ENCODE results near the gene MYPN.

Gene MYPN

GRCh38 chr10:68081916-68082315 lies 27.4 kb upstream of the MYPN start:
- H3K4me1 ChIP-seq (ENCODE audit: control insufficient read depth, low read depth, low read length), result peaks cover 4% of the 10 kb centered on the region
- H3K9ac ChIP-seq (ENCODE audit: low read length), result no peak overlapping the region
- H3K4me3 ChIP-seq (ENCODE audit: low read length), result no peak overlapping the region
- no peaks in the 10 kb centered on the region for H3K9me3 ChIP-seq (ENCODE audit: control insufficient read depth, low read depth, low read length)
- no peaks in the 10 kb centered on the region for H3K27me3 ChIP-seq (ENCODE audit: control insufficient read depth, insufficient read depth, low read length)
- no peaks in the 10 kb centered on the region for H3K36me3 ChIP-seq (ENCODE audit: control insufficient read depth, low read depth, low read length)
- H3K27ac ChIP-seq (ENCODE audit: low read length), result no peak overlapping the region

DNA sequence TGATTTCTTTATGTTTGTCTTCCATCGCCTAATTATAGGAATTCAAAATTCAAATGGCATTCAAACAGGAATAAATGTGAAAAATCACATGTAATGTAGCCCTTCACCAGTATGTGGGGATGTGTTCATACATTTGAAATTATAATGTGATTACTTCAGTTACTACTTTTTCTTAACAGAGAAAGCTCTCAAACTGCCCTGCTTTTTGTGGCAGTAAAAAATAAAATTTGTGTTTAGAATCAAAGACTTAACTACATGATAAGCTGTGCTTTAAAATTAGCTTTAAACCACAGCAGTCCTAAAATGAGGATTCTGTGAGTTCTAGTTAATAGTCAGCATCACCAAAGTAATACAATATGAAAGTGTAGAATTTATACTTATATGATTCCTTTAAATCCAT lies 26.4 kb upstream of the MYPN start:
- H3K27ac ChIP-seq (ENCODE audit: low read length), result no peak overlapping the region
- H3K4me3 ChIP-seq (ENCODE audit: low read length), result no peak overlapping the region
- H3K27me3 ChIP-seq (ENCODE audit: control insufficient read depth, insufficient read depth, low read length), result no peaks in the 10 kb centered on the region
- peaks cover 12% of the 10 kb centered on the region for H3K4me1 ChIP-seq (ENCODE audit: control insufficient read depth, low read depth, low read length)
- H3K36me3 ChIP-seq (ENCODE audit: control insufficient read depth, low read depth, low read length), result no peaks in the 10 kb centered on the region
- no peak overlapping the region for H3K9ac ChIP-seq (ENCODE audit: low read length)
- no peaks in the 10 kb centered on the region for H3K9me3 ChIP-seq (ENCODE audit: control insufficient read depth, low read depth, low read length)

DNA sequence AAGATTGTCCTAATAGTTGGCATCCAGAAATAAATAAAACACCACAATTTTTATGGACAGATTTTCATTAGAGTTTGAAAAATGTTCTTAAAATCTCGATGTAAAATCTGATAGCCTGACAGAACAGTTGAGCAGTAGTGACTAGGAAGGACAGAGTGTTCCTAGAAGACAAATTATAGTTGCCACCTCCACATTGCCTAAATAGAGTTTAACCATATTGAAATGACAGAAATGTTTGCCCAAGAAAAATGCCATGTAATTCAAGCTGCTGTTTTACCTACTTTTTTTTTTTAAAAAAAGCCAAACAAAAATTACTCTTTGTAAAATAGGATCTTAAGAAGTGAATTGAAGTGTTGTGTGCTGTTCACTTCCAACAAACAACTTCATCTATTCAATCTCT lies 25.3 kb upstream of the MYPN start:
- Histone ChIP-seq H3K4me3 (ENCODE audit: low read length) (no peak overlapping the region), H3K27me3 (ENCODE audit: control insufficient read depth, insufficient read depth, low read length) (no peaks in the 10 kb centered on the region), H3K4me1 (ENCODE audit: control insufficient read depth, low read depth, low read length) (peaks cover 20% of the 10 kb centered on the region), H3K36me3 (ENCODE audit: control insufficient read depth, low read depth, low read length) (no peaks in the 10 kb centered on the region), H3K9ac (ENCODE audit: low read length) (no peak overlapping the region), H3K9me3 (ENCODE audit: control insufficient read depth, low read depth, low read length) (no peaks in the 10 kb centered on the region), H3K27ac (ENCODE audit: low read length) (no peak overlapping the region)

- H3K4me3 ChIP-seq (ENCODE audit: low read length), result no peak overlapping the region
- H3K27me3 ChIP-seq (ENCODE audit: control insufficient read depth, insufficient read depth, low read length), result no peaks in the 10 kb centered on the region
- H3K27ac ChIP-seq (ENCODE audit: low read length), result no peak overlapping the region
- H3K36me3 ChIP-seq (ENCODE audit: control insufficient read depth, low read depth, low read length), result no peaks in the 10 kb centered on the region
- no peak overlapping the region for H3K9ac ChIP-seq (ENCODE audit: low read length)
- H3K4me1 ChIP-seq (ENCODE audit: control insufficient read depth, low read depth, low read length), result peaks cover 20% of the 10 kb centered on the region
- no peaks in the 10 kb centered on the region for H3K9me3 ChIP-seq (ENCODE audit: control insufficient read depth, low read depth, low read length)
Observed at GRCh38 chr10:68084469-68084868, 24.8 kb upstream of the MYPN start.

DNA sequence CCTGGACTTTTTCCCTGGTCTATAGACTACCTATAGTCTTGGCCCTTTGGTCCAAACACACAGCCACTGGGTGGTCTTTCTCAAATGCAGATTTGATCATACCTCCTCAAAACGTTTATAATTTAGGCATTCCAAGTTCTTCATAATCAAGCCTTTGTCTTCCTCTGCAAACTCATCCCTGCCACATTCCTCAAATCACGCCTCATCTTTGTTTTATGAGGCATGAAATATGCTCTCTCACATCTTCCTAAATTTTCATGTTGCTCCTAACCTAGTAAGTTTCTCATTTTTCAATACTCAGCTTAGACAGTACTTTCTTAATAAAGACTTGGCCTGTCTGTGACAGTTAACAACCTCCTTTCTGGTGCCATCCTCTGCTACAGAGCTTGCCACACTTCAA lies 23.3 kb upstream of the MYPN start:
- Histone ChIP-seq H3K4me3 (ENCODE audit: low read length) (no peak overlapping the region), H3K27ac (ENCODE audit: low read length) (no peak overlapping the region), H3K9me3 (ENCODE audit: control insufficient read depth, low read depth, low read length) (no peaks in the 10 kb centered on the region), H3K27me3 (ENCODE audit: control insufficient read depth, insufficient read depth, low read length) (no peaks in the 10 kb centered on the region), H3K36me3 (ENCODE audit: control insufficient read depth, low read depth, low read length) (no peaks in the 10 kb centered on the region), H3K9ac (ENCODE audit: low read length) (no peak overlapping the region), H3K4me1 (ENCODE audit: control insufficient read depth, low read depth, low read length) (peaks cover 20% of the 10 kb centered on the region)

DNA sequence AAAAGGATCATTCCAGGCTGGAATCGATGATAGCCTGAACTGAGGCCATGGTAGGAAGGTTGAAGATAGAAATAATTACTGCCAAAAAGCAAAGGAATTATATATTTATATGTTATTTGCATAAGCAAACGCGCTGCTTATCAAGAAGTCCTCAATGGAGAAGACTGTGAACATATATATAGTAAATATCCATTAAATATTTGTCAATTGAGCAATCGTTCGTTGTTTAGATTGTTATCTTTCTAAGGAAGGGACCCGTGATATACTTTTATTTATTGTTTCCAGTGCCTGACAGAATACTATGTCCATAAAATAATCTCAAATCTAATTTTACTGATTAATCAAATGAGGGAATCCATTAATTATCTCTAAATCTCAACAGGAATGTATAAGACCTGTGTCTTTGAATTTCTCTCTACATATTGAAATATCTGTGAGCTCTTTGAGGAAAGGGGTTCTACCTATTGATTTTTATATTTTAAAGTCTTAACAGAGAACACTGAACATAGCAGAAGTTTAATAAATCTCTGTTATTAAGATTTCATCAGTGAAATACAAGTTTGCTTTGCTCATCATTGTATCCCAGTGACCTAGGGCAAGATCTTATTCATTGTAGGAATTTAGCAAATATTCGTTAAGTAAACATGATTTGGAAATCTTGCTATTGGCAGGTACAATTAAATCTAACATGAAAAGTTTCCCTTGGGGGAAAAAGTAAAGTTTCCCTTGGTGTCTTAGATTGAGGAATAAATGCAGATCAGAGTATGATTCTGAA lies 22.2 kb upstream of the MYPN start:
- no peaks in the 10 kb centered on the region for H3K9me3 ChIP-seq (ENCODE audit: control insufficient read depth, low read depth, low read length)
- no peak overlapping the region for H3K4me3 ChIP-seq (ENCODE audit: low read length)
- no peaks in the 10 kb centered on the region for H3K27me3 ChIP-seq (ENCODE audit: control insufficient read depth, insufficient read depth, low read length)
- H3K9ac ChIP-seq (ENCODE audit: low read length), result no peak overlapping the region
- H3K27ac ChIP-seq (ENCODE audit: low read length), result no peak overlapping the region
- H3K36me3 ChIP-seq (ENCODE audit: control insufficient read depth, low read depth, low read length), result no peaks in the 10 kb centered on the region
- H3K4me1 ChIP-seq (ENCODE audit: control insufficient read depth, low read depth, low read length), result peaks cover 16% of the 10 kb centered on the region

DNA sequence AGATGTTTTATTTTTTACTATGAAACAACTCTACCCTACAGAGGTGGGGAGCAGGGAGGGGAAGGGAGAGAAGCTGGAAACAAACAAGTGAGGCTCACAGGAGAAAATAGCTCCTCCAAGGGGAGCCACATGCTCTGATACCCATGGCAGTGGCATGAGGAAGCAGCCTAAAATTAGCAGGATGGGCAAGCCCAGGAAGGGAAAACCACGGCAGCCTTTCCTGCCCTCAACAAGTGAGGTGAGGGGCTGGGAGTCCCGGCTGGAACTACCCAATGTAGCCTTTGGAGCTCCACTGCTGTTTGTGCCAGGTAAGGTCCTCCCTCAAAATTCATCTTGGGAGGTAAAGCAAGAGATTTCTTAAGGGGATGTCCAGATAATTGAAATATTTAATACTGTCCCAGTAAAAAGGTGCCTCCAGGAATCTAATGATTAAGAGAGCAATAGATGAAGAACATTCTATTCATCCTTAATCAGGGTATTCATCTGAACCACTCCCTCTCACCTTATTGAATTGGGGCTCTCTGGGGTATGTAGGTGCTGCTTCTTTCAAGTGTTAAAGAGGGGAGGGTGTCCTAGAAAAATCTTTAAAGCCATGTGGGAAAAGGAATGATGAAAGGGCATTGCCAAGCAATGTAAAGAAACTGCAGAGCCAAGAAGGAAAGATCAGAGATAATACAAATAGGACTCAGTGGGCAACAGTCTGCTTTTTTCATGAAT lies 21.4 kb upstream of the MYPN start:
- Histone ChIP-seq H3K9me3 (ENCODE audit: control insufficient read depth, low read depth, low read length) (no peaks in the 10 kb centered on the region), H3K9ac (ENCODE audit: low read length) (no peak overlapping the region), H3K4me3 (ENCODE audit: low read length) (peak overlapping the region; percentile 13), H3K27me3 (ENCODE audit: control insufficient read depth, insufficient read depth, low read length) (no peaks in the 10 kb centered on the region), H3K4me1 (ENCODE audit: control insufficient read depth, low read depth, low read length) (peaks cover 16% of the 10 kb centered on the region), H3K27ac (ENCODE audit: low read length) (no peak overlapping the region), H3K36me3 (ENCODE audit: control insufficient read depth, low read depth, low read length) (no peaks in the 10 kb centered on the region)

DNA sequence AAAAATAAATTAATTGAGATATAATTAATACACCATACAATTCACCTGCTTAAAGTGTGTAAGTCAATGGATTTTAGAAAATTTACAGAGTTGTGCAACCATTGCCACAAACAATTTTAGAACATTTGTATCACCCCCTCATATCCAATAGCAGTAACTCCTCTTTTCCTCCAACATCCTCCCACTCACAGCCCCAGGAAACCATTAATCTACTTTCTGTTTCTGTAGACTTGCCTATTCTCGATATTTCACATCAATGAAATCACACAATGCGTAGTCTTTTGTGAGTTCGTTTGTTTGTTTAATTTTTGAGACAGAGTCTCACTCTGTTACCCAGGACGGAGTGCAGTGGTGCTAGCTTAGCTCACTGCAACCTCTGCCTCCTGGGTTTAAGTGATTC lies 20.5 kb upstream of the MYPN start:
- Histone ChIP-seq H3K9ac (ENCODE audit: low read length) (no peak overlapping the region), H3K27me3 (ENCODE audit: control insufficient read depth, insufficient read depth, low read length) (no peaks in the 10 kb centered on the region), H3K9me3 (ENCODE audit: control insufficient read depth, low read depth, low read length) (no peaks in the 10 kb centered on the region), H3K4me3 (ENCODE audit: low read length) (no peak overlapping the region), H3K36me3 (ENCODE audit: control insufficient read depth, low read depth, low read length) (no peaks in the 10 kb centered on the region), H3K27ac (ENCODE audit: low read length) (no peak overlapping the region), H3K4me1 (ENCODE audit: control insufficient read depth, low read depth, low read length) (peaks cover 16% of the 10 kb centered on the region)

DNA sequence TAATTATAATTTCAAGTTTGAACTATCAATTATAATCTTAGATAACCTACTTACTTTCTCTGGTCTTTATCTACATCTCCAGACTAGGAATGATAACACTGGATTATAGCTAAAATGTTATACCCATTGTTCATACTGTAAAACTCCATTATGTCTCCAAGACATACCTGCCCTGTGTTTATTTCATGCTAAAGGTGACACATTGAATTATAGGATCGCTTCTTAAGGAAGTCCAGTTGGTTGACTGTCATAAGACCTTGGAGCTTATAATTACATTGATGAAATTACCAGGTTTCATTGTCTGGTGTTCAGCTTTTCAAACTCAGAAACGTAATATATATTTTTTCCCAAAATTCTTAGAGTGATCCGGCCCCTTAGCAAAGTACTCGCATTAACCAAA lies 18.7 kb upstream of the MYPN start:
- no peak overlapping the region for H3K9ac ChIP-seq (ENCODE audit: low read length)
- no peak overlapping the region for H3K4me3 ChIP-seq (ENCODE audit: low read length)
- H3K9me3 ChIP-seq (ENCODE audit: control insufficient read depth, low read depth, low read length), result no peaks in the 10 kb centered on the region
- H3K27me3 ChIP-seq (ENCODE audit: control insufficient read depth, insufficient read depth, low read length), result no peaks in the 10 kb centered on the region
- no peaks in the 10 kb centered on the region for H3K36me3 ChIP-seq (ENCODE audit: control insufficient read depth, low read depth, low read length)
- H3K27ac ChIP-seq (ENCODE audit: low read length), result no peak overlapping the region
- peaks cover 16% of the 10 kb centered on the region for H3K4me1 ChIP-seq (ENCODE audit: control insufficient read depth, low read depth, low read length)

DNA sequence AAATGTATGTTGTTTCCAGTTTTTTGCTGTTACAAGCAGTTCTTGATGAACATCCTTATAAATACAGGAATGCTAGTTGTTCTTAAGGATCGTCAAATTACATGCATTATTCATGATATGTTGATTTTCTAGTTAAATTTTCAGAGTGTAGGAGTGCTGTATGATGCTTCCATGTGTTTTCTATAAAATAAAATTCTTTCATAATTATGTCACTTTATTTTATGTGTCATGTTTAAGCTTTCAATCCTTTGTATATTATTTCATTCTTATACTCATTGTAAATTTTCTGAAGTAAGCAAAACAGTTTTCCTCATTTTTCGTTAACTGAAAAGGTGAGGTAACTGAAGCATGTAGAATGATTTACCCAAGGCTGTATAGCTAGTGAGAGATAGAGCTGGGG lies 16.8 kb upstream of the MYPN start:
- H3K9ac ChIP-seq (ENCODE audit: low read length), result no peak overlapping the region
- H3K36me3 ChIP-seq (ENCODE audit: control insufficient read depth, low read depth, low read length), result no peaks in the 10 kb centered on the region
- H3K27me3 ChIP-seq (ENCODE audit: control insufficient read depth, insufficient read depth, low read length), result no peaks in the 10 kb centered on the region
- no peaks in the 10 kb centered on the region for H3K9me3 ChIP-seq (ENCODE audit: control insufficient read depth, low read depth, low read length)
- H3K4me3 ChIP-seq (ENCODE audit: low read length), result no peak overlapping the region
- H3K27ac ChIP-seq (ENCODE audit: low read length), result no peak overlapping the region
- peaks cover 18% of the 10 kb centered on the region for H3K4me1 ChIP-seq (ENCODE audit: control insufficient read depth, low read depth, low read length)

GRCh38 chr10:68095153-68095552 lies 14.1 kb upstream of the MYPN start:
- Histone ChIP-seq H3K4me3 (ENCODE audit: low read length) (no peak overlapping the region), H3K27ac (ENCODE audit: low read length) (no peak overlapping the region), H3K9ac (ENCODE audit: low read length) (no peak overlapping the region), H3K27me3 (ENCODE audit: control insufficient read depth, insufficient read depth, low read length) (no peaks in the 10 kb centered on the region), H3K4me1 (ENCODE audit: control insufficient read depth, low read depth, low read length) (peaks cover 6% of the 10 kb centered on the region), H3K36me3 (ENCODE audit: control insufficient read depth, low read depth, low read length) (no peaks in the 10 kb centered on the region), H3K9me3 (ENCODE audit: control insufficient read depth, low read depth, low read length) (no peaks in the 10 kb centered on the region)
